Rectal smooth muscle tissue (tissue), 1 donor: ENCODE data around the gene TMPO.
"Not testable (repeated sequence)": the region's sequence is repeated elsewhere in the genome, so short reads cannot be mapped to it uniquely, and the experiment has no call there.

Source experiments
- H3K27ac ChIP-seq: one replicate; pipeline ENCODE4 v1.7.0; 2013; ENCODE audit warnings: low read depth, low read length, inconsistent platforms
- H3K27me3 ChIP-seq: one replicate; pipeline ENCODE4 v1.7.0; 2013; ENCODE audit warnings: low read length; ENCODE audit not compliant: control insufficient read depth, insufficient read depth
- H3K36me3 ChIP-seq: one replicate; pipeline ENCODE4 v1.7.0; 2013; ENCODE audit warnings: low read length; ENCODE audit not compliant: control insufficient read depth, insufficient read depth
- H3K4me1 ChIP-seq: one replicate; pipeline ENCODE4 v1.7.0; 2013; ENCODE audit warnings: low read length; ENCODE audit not compliant: control insufficient read depth, insufficient read depth
- H3K4me3 ChIP-seq: one replicate; pipeline ENCODE4 v1.7.0; 2013; ENCODE audit warnings: low read length
- H3K9ac ChIP-seq: one replicate; pipeline ENCODE4 v1.7.0; 2013; ENCODE audit warnings: low read length

The TMPO gene

GRCh38 chr12:98561846-98562245 lies 46.5 kb downstream of the TMPO start:
- peaks cover 2% of the 10 kb centered on the region for H3K4me1 ChIP-seq
- no peak overlapping the region for H3K9ac ChIP-seq
- no peak overlapping the region for H3K4me3 ChIP-seq
- no peaks in the 10 kb centered on the region for H3K36me3 ChIP-seq
- no peaks in the 10 kb centered on the region for H3K27me3 ChIP-seq
- no peak overlapping the region for H3K27ac ChIP-seq

DNA sequence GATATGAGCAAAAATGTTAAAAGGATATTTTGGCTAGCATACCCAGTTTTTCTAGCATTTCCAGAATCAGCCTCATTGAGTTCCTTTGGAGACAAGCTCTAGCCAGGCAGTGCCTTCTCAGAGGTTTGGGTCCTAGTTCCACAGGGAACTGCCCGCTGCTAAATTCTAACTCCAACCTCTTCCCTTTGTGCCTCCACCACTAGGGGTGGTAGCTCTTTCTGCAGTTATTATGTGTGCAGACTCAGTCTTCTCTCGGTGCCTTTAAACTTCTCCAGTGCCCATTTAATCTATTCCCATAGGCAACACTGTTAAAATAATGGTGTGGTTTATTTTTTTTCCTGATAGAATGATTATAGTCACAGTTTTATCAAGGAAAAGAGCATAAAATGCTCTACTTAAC lies 56.6 kb downstream of the TMPO start:
- Histone ChIP-seq H3K27me3 (no peaks in the 10 kb centered on the region), H3K4me3 (no peak overlapping the region), H3K9ac (no peak overlapping the region), H3K4me1 (no peaks in the 10 kb centered on the region), H3K27ac (no peak overlapping the region), H3K36me3 (no peaks in the 10 kb centered on the region)

DNA sequence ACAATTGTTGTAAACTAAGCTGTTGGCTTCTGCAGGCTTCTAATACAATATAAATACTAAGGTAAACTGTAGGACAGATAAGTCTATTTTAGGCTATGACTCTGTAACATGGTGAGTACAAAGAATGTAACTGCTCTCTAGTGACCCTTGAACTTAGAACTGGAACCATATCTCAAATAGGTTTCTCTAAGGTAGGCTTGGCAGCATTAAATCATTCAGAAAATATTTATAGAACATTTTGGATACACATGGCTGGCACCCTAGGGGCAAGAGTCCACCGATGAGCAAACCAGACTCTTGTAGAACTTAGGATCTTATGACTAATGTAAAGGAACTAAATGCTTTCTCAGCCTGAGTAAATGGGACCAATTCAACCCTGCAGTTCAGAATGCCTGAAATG lies 58.7 kb downstream of the TMPO start:
- Histone ChIP-seq H3K27me3 (no peaks in the 10 kb centered on the region), H3K4me1 (no peaks in the 10 kb centered on the region), H3K36me3 (no peaks in the 10 kb centered on the region), H3K9ac (no peak overlapping the region), H3K4me3 (no peak overlapping the region), H3K27ac (no peak overlapping the region)

DNA sequence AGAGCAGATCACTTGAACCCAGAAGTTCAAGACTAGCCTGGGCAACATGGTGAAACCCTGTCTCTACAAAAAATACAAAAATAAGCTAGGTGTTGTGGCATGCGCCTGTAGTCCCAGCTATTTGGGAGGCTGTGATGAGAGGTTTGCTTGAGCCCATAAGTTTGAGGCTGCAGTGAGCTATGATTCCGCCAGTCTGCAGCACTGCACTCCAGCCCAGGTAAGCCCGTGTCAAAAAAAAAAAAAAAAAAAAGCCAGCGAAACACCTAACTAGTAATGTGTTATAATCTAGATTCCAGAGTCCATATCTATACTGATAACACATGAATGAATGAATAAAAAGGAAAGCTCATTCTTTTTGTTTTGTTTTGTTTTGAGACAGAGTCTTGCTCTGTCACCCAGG lies 59.6 kb downstream of the TMPO start:
- Histone ChIP-seq H3K36me3 (no peaks in the 10 kb centered on the region), H3K27ac (no peak overlapping the region), H3K4me1 (no peaks in the 10 kb centered on the region), H3K27me3 (no peaks in the 10 kb centered on the region), H3K4me3 (no peak overlapping the region), H3K9ac (no peak overlapping the region)

GRCh38 chr12:98576795-98577194 lies 61.4 kb downstream of the TMPO start:
- not testable (repeated sequence) for H3K4me3 ChIP-seq, H3K4me1 ChIP-seq, H3K36me3 ChIP-seq, H3K27ac ChIP-seq, H3K27me3 ChIP-seq, H3K9ac ChIP-seq

GRCh38 chr12:98578392-98578791 lies 63.0 kb downstream of the TMPO start:
- H3K4me1 ChIP-seq, result no peaks in the 10 kb centered on the region
- no peak overlapping the region for H3K27ac ChIP-seq
- no peaks in the 10 kb centered on the region for H3K36me3 ChIP-seq
- no peaks in the 10 kb centered on the region for H3K27me3 ChIP-seq
- H3K4me3 ChIP-seq, result no peak overlapping the region
- H3K9ac ChIP-seq, result no peak overlapping the region

GRCh38 chr12:98578821-98579220 lies 63.4 kb downstream of the TMPO start:
- Histone ChIP-seq H3K27ac (no peak overlapping the region), H3K4me3 (no peak overlapping the region), H3K36me3 (no peaks in the 10 kb centered on the region), H3K9ac (no peak overlapping the region), H3K4me1 (no peaks in the 10 kb centered on the region), H3K27me3 (no peaks in the 10 kb centered on the region)

DNA sequence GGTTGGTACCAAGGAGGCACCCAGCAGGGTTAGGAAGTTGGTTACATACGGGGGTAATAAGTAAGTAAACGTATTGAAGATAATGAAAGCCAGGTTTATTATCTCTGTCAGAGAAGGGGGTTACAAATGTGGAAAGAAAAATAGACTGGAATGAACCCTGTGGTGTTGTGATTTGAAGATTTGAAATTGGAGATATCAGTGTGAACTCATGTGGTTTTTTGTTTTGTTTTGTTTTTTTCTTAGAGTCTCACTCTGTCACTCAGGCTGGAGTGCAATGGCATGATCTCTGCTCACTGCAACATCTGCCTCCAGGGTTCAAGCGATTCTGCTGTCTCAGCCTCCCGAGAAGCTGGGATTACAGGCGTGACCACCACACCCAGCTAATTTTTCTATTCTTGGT lies 64.0 kb downstream of the TMPO start:
- no peak overlapping the region for H3K9ac ChIP-seq
- H3K27ac ChIP-seq, result no peak overlapping the region
- H3K27me3 ChIP-seq, result no peaks in the 10 kb centered on the region
- no peaks in the 10 kb centered on the region for H3K36me3 ChIP-seq
- no peak overlapping the region for H3K4me3 ChIP-seq
- no peaks in the 10 kb centered on the region for H3K4me1 ChIP-seq

GRCh38 chr12:98579835-98580234 lies 64.4 kb downstream of the TMPO start:
- H3K27ac ChIP-seq, result no peak overlapping the region

GRCh38 chr12:98580695-98581094 lies 65.3 kb downstream of the TMPO start:
- H3K4me1 ChIP-seq, result no peaks in the 10 kb centered on the region
- H3K36me3 ChIP-seq, result no peaks in the 10 kb centered on the region
- H3K27me3 ChIP-seq, result no peaks in the 10 kb centered on the region
- no peak overlapping the region for H3K4me3 ChIP-seq
- H3K27ac ChIP-seq, result no peak overlapping the region
- H3K9ac ChIP-seq, result no peak overlapping the region

More at GRCh38 chr12:98579835-98580234, 64.4 kb downstream of the TMPO start:
- Histone ChIP-seq H3K27me3 (no peaks in the 10 kb centered on the region), H3K4me3 (no peak overlapping the region), H3K9ac (no peak overlapping the region), H3K4me1 (no peaks in the 10 kb centered on the region), H3K36me3 (no peaks in the 10 kb centered on the region)

DNA sequence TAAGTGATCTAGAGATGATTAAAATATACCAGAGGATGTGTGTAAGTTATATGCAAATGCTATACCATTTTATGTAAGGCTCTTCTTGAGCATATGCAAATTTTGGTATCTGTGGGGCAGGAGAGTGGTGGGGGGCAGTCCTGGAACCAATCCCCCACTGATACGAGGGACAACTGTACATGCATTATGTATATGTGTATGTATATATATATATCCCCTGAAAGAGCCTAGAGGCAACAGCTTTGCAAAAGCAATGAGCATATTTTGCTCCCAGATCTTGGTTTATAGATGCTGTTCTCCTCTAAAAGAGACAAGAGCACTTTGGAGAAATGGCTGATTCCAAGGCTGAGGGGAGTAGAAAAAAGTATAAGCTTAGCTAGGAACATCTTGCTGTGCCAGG lies 65.7 kb downstream of the TMPO start:
- H3K9ac ChIP-seq, result no peak overlapping the region
- H3K4me1 ChIP-seq, result no peaks in the 10 kb centered on the region
- no peak overlapping the region for H3K27ac ChIP-seq
- H3K27me3 ChIP-seq, result no peaks in the 10 kb centered on the region
- no peaks in the 10 kb centered on the region for H3K36me3 ChIP-seq
- H3K4me3 ChIP-seq, result no peak overlapping the region

DNA sequence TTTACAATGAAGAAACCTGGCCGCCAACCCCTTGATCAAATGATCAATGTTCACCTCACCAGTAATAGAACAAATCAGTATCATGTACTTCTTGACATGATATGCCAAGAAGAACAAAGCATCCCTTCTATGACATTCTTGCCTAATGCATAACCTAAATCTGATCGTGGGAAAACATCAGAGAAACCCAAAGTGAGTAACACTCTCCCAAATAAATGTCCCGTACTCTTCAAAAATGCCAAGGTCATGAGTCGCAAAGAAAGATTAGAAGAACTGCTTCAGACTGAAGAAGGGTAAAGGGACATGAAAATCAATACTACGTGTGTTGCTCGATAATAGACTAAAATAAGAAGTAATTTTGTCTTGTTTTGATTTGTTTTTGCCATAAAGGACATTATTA lies 66.7 kb downstream of the TMPO start:
- no peaks in the 10 kb centered on the region for H3K27me3 ChIP-seq
- H3K4me1 ChIP-seq, result no peaks in the 10 kb centered on the region
- no peak overlapping the region for H3K9ac ChIP-seq
- no peaks in the 10 kb centered on the region for H3K36me3 ChIP-seq
- no peak overlapping the region for H3K27ac ChIP-seq
- H3K4me3 ChIP-seq, result no peak overlapping the region

DNA sequence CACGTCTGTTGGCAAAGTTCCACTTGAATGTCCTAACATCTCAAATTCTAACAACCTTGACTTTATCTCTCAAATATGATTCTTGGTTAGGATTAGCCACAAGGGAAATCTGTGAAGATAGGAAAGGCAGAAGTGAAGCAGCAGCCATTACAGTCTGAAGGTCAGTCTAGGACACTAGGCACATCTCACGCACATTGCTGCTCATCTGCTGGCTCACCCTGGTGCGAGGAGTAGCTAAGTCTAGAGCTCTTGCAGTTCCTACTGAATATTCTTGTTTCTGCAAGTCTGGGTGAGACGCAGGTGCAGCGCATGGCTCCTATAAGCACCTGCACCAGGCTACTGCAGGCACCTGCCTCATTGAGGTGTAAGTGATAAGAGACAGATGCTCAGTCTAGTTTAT lies 71.7 kb downstream of the TMPO start:
- Histone ChIP-seq H3K27me3 (no peaks in the 10 kb centered on the region), H3K4me3 (no peak overlapping the region), H3K27ac (no peak overlapping the region), H3K4me1 (no peaks in the 10 kb centered on the region), H3K36me3 (no peaks in the 10 kb centered on the region), H3K9ac (no peak overlapping the region)

GRCh38 chr12:98591209-98591608 lies 75.8 kb downstream of the TMPO start:
- Histone ChIP-seq H3K27me3 (no peaks in the 10 kb centered on the region), H3K9ac (no peak overlapping the region), H3K27ac (no peak overlapping the region), H3K36me3 (peaks cover 6% of the 10 kb centered on the region), H3K4me1 (peaks cover 6% of the 10 kb centered on the region), H3K4me3 (no peak overlapping the region)
